ENCODE results near the gene ARFGEF3. TPM values are rescaled to one million over a fixed set of nuclear protein-coding genes. Genes with fewer than 3 reads are reported as not detected.

The ARFGEF3 gene
- total and polyA plus RNA-seq, 4 donors, result 0.06 to 0.33 (median 0.16) TPM

DNA sequence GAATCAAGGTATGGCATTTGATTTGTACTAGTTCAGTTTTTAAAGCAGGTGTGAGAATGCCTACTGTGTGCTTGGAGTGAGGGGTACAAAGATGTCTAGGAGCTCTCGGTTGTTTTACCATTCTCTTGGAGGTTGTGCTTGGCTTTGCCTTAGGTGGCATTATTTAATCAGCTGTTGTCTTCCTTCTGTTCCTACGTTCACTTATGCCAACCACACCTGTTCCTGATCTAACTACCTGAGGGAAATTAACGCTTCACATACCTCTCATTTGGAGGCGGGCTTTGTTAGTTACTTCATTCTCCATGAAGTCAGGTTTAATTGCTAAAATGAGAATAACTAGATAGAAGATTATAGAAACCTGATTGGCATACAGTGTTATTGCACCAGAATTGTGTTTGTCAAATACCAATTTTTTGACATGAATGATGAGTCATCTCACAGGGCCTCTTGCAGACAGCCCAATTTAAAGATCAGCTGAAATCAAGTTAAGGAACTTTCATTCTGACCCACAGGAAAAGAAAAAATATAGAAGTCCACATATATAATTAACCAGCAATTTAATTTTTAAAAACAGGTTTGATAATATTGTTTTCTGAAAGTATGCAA is 81.4 kb downstream of the ARFGEF3 start:
- Histone ChIP-seq H3K4me3 (ENCODE audit: low read depth in 1 of 3, low read length in 3 of 3) (no peak overlapping the region), H3K27ac (ENCODE audit: low read depth in 1 of 2, low read length in 2 of 2) (no peak overlapping the region), H3K4me1 (ENCODE audit: control insufficient read depth in 4 of 4, insufficient read depth in 4 of 4, low read length in 3 of 4) (no peaks in the 10 kb centered on the region), H3K36me3 (ENCODE audit: control insufficient read depth in 4 of 4, insufficient read depth in 3 of 4, low read depth in 1 of 4, low read length in 3 of 4) (no peaks in the 10 kb centered on the region), H3K9me3 (ENCODE audit: control insufficient read depth in 4 of 4, low read length in 3 of 4) (no peaks in the 10 kb centered on the region), H3K9ac (ENCODE audit: low read depth in 1 of 2, low read length in 2 of 2) (no peak overlapping the region), H3K27me3 (ENCODE audit: control insufficient read depth in 4 of 4, insufficient read depth in 4 of 4, low read length in 3 of 4) (no peaks in the 10 kb centered on the region)
- no peak for DNase-seq (ENCODE audit: low spot score)
- TF ChIP-seq NR2F2 (IDR thresholded peaks at IDR 0.05) (no peak), RXRA (IDR thresholded peaks at IDR 0.05) (no peak), HNF4G (IDR thresholded peaks at IDR 0.05) (no peak), GABPA (IDR thresholded peaks at IDR 0.05 in 1 of 2, conservative IDR thresholded peaks at IDR 0.05 in 1 of 2) (no peak), TAF1 (conservative IDR thresholded peaks at IDR 0.05) (no peak), YY1 (IDR thresholded peaks at IDR 0.05) (no peak), JUND (IDR thresholded peaks at IDR 0.05) (no peak), HNF4A (conservative IDR thresholded peaks at IDR 0.05) (no peak)
- TF ChIP-seq, protein P1, sequence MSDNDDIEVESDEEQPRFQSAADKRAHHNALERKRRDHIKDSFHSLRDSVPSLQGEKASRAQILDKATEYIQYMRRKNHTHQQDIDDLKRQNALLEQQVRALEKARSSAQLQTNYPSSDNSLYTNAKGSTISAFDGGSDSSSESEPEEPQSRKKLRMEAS (IDR thresholded peaks at IDR 0.05), result no peak
- TF ChIP-seq, protein P2, sequence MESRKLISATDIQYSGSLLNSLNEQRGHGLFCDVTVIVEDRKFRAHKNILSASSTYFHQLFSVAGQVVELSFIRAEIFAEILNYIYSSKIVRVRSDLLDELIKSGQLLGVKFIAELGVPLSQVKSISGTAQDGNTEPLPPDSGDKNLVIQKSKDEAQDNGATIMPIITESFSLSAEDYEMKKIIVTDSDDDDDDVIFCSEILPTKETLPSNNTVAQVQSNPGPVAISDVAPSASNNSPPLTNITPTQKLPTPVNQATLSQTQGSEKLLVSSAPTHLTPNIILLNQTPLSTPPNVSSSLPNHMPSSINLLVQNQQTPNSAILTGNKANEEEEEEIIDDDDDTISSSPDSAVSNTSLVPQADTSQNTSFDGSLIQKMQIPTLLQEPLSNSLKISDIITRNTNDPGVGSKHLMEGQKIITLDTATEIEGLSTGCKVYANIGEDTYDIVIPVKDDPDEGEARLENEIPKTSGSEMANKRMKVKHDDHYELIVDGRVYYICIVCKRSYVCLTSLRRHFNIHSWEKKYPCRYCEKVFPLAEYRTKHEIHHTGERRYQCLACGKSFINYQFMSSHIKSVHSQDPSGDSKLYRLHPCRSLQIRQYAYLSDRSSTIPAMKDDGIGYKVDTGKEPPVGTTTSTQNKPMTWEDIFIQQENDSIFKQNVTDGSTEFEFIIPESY (IDR thresholded peaks at IDR 0.05), result no peak
- WGBS, result 84% methylated on average over 4 of the region's 4 CpGs

DNA sequence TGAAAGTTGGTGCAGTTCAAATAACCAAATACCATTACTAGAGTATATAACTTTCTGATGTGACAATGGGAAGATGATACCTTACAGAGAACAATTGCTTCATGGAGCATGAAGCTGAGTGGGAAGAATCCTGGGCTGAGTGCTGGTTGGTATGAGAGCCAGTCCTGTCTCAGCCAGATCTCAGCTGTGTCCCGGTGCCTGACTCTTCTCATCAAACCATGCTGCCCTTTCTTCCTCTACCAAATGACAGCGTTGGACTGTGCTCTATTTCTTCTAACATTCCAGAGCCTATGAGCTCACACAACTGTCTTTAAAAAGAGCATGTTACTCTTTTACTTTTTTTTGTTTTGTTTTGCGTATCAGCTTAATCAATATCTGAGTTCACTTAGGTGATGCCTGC is 84.0 kb downstream of the ARFGEF3 start:
- Histone ChIP-seq H3K27me3 (ENCODE audit: control insufficient read depth in 4 of 4, insufficient read depth in 4 of 4, low read length in 3 of 4) (no peaks in the 10 kb centered on the region), H3K36me3 (ENCODE audit: control insufficient read depth in 4 of 4, insufficient read depth in 3 of 4, low read depth in 1 of 4, low read length in 3 of 4) (no peaks in the 10 kb centered on the region), H3K4me1 (ENCODE audit: control insufficient read depth in 4 of 4, insufficient read depth in 4 of 4, low read length in 3 of 4) (no peaks in the 10 kb centered on the region), H3K9ac (ENCODE audit: low read depth in 1 of 2, low read length in 2 of 2) (no peak overlapping the region), H3K9me3 (ENCODE audit: control insufficient read depth in 4 of 4, low read length in 3 of 4) (no peaks in the 10 kb centered on the region), H3K4me3 (ENCODE audit: low read depth in 1 of 3, low read length in 3 of 3) (no peak overlapping the region), H3K27ac (ENCODE audit: low read depth in 1 of 2, low read length in 2 of 2) (no peak overlapping the region)
- 64% methylated on average over 3 of the region's 3 CpGs for WGBS
- no peak for TF ChIP-seq RXRA (IDR thresholded peaks at IDR 0.05)
- DNase-seq (ENCODE audit: low spot score), result no peak

DNA sequence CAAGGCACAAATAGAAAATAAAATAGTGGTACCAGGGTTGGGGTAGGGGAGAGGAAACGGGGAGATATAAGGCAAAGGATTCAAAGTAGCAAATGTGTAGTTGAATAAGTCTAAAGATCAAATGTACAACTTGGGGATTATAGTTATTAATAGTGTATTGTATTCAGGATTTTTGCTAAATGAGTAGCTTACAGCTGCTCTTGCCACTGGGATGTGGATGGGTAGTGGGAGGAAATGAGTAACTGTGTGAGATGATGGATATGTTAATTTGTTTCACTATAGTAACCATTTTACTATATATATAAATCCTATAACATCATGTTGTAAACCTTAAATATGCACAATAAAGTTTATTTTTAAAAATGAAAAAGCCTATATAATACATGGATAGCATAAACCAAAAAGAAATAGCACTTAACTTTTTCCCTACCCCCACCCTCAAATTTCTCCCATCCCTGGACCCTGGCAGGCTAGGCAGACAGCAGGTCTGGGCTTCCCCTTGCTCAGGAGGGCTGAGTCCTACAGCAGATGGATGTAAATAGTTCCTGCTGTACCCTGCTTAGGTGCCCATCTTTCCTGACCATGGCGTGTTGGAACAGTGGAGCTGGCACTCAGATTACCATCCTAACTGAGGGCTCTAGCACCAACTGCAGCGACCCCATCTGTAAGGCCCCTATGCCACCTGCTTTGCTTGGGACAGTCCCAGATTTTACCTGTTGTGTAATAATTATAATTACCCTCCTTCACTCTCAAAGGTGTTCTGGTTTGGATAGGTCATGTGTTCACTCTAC is 85.1 kb downstream of the ARFGEF3 start:
- WGBS, result 93% methylated on average over 3 of the region's 3 CpGs
- H3K27me3 ChIP-seq (ENCODE audit: control insufficient read depth in 4 of 4, insufficient read depth in 4 of 4, low read length in 3 of 4), result no peaks in the 10 kb centered on the region
- no peak overlapping the region for H3K9ac ChIP-seq (ENCODE audit: low read depth in 1 of 2, low read length in 2 of 2)
- no peaks in the 10 kb centered on the region for H3K36me3 ChIP-seq (ENCODE audit: control insufficient read depth in 4 of 4, insufficient read depth in 3 of 4, low read depth in 1 of 4, low read length in 3 of 4)
- DNase-seq (ENCODE audit: low spot score), result no peak
- H3K4me3 ChIP-seq (ENCODE audit: low read depth in 1 of 3, low read length in 3 of 3), result no peak overlapping the region
- no peaks in the 10 kb centered on the region for H3K4me1 ChIP-seq (ENCODE audit: control insufficient read depth in 4 of 4, insufficient read depth in 4 of 4, low read length in 3 of 4)
- H3K9me3 ChIP-seq (ENCODE audit: control insufficient read depth in 4 of 4, low read length in 3 of 4), result no peaks in the 10 kb centered on the region
- TF ChIP-seq EGR1 (IDR thresholded peaks at IDR 0.05; ENCODE audit: low read depth in 2 of 2), result no peak
- no peak for TF ChIP-seq HNF4G (IDR thresholded peaks at IDR 0.05)
- H3K27ac ChIP-seq (ENCODE audit: low read depth in 1 of 2, low read length in 2 of 2), result no peak overlapping the region
